Measurements from ENCODE around the gene ULK4.

ULK4 gene

DNA sequence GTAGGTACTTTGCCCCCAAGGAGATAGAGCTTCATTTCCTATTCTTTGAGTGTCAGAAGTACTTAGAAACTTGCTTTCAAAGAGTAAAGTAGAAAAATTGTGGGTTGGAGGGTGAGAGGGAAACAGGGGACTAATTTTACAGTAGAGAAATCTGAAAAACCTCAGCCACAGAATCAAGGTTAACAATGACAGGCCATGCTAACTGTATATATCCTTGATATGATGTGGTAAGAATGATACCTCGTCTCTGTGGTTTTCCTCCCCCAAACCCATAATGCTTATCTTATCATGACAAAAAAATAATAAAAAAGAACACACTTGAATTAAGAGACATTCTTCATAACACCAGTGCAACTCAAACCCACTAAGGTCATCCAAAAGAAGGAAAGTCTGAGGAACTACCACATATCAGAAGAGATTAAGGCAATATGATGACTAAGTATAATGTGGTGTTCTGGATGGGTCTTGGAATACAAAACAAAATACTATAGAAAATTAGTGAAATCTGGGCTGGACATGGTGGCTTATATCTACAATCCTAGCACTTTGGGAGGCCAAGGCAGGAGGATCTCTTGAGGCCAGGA lies 360.4 kb downstream of the ULK4 start:
- H3K9me2 ChIP-seq (replicated peaks; ENCODE audit: low read depth, low read length) = no peaks in the 10 kb centered on the region
- H3K4me2 ChIP-seq (ENCODE audit: low read depth, low read length, poor library complexity, severe bottlenecking) = no peak overlapping the region
- H3K79me2 ChIP-seq (ENCODE audit: insufficient read depth, low read length) = no peaks in the 10 kb centered on the region
- no peak overlapping the region for H3K9ac ChIP-seq (ENCODE audit: low read depth, low read length, poor library complexity, severe bottlenecking)
- H2AFZ ChIP-seq (ENCODE audit: low read length) = no peak overlapping the region
- H3K9me3 ChIP-seq (ENCODE audit: insufficient read depth, low read depth, low read length) = no peaks in the 10 kb centered on the region
- H3F3A ChIP-seq (ENCODE audit: low read depth) = no peaks in the 10 kb centered on the region
- no peaks in the 10 kb centered on the region for H3K27me3 ChIP-seq (ENCODE audit: insufficient read depth, low read length, poor library complexity, severe bottlenecking)
- no peaks in the 10 kb centered on the region for H4K20me1 ChIP-seq (ENCODE audit: insufficient read depth, low read length, poor library complexity, severe bottlenecking)
- no peaks in the 10 kb centered on the region for H3K36me3 ChIP-seq (ENCODE audit: insufficient read depth, low read length)
- H3K4me1 ChIP-seq (ENCODE audit: insufficient read depth, low read length, poor library complexity, severe bottlenecking) = peaks cover 5% of the 10 kb centered on the region
- no peak for TF ChIP-seq EZH2phosphoT487 (IDR thresholded peaks at IDR 0.05; ENCODE audit: borderline replicate concordance)
- TF ChIP-seq, protein P1, sequence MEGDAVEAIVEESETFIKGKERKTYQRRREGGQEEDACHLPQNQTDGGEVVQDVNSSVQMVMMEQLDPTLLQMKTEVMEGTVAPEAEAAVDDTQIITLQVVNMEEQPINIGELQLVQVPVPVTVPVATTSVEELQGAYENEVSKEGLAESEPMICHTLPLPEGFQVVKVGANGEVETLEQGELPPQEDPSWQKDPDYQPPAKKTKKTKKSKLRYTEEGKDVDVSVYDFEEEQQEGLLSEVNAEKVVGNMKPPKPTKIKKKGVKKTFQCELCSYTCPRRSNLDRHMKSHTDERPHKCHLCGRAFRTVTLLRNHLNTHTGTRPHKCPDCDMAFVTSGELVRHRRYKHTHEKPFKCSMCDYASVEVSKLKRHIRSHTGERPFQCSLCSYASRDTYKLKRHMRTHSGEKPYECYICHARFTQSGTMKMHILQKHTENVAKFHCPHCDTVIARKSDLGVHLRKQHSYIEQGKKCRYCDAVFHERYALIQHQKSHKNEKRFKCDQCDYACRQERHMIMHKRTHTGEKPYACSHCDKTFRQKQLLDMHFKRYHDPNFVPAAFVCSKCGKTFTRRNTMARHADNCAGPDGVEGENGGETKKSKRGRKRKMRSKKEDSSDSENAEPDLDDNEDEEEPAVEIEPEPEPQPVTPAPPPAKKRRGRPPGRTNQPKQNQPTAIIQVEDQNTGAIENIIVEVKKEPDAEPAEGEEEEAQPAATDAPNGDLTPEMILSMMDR (conservative IDR thresholded peaks at IDR 0.05; ENCODE audit: low read length) = no peak
- H3K4me3 ChIP-seq (ENCODE audit: low read length, poor library complexity, severe bottlenecking) = no peak overlapping the region

DNA sequence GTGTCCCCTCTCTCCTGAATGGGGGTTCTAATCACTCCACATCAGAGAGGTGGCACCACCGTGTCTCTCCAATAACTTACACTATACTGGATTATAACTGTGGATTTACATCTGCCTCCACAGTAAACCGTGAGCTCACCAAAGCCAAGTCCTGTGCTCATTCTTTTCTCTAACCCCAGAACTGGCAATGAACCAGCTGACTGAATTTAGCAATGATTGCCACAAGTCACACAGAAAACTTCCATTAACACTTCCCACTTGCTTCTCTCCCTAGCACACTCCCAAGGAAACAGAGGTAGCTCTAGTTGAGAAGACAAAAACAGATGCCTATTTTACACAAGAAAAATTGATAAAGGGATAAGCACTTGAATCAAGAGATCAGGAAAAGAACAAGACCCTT lies 361.3 kb downstream of the ULK4 start:
- H3K36me3 ChIP-seq (ENCODE audit: insufficient read depth, low read length) = no peaks in the 10 kb centered on the region
- no peaks in the 10 kb centered on the region for H3K27me3 ChIP-seq (ENCODE audit: insufficient read depth, low read length, poor library complexity, severe bottlenecking)
- no peak overlapping the region for H2AFZ ChIP-seq (ENCODE audit: low read length)
- no peaks in the 10 kb centered on the region for H3K9me3 ChIP-seq (ENCODE audit: insufficient read depth, low read depth, low read length)
- H3K9ac ChIP-seq (ENCODE audit: low read depth, low read length, poor library complexity, severe bottlenecking) = no peak overlapping the region
- H4K20me1 ChIP-seq (ENCODE audit: insufficient read depth, low read length, poor library complexity, severe bottlenecking) = no peaks in the 10 kb centered on the region
- peaks cover 5% of the 10 kb centered on the region for H3K4me1 ChIP-seq (ENCODE audit: insufficient read depth, low read length, poor library complexity, severe bottlenecking)
- no peak overlapping the region for H3K4me3 ChIP-seq (ENCODE audit: low read length, poor library complexity, severe bottlenecking)
- H3K9me2 ChIP-seq (replicated peaks; ENCODE audit: low read depth, low read length) = no peaks in the 10 kb centered on the region
- H3K79me2 ChIP-seq (ENCODE audit: insufficient read depth, low read length) = no peaks in the 10 kb centered on the region
- TF ChIP-seq EZH2phosphoT487 (IDR thresholded peaks at IDR 0.05; ENCODE audit: borderline replicate concordance) = no peak
- H3K4me2 ChIP-seq (ENCODE audit: low read depth, low read length, poor library complexity, severe bottlenecking) = no peak overlapping the region
- H3F3A ChIP-seq (ENCODE audit: low read depth) = no peaks in the 10 kb centered on the region

DNA sequence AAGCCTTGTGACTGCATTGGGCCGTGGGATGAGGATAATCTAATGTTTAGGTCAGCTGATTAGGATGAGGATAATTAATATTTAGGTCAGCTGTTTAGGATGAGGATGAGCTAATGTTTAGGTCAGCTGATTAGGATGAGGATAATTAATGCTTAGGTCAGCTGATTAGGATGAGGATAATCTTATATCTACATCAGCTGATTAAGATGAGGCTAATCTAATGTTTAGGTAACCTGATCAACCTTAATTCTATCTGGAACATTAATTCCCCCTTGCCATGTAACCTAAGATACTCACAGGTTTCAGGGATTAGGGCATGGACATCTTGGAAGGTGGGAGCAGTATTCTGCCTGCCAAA lies 362.8 kb downstream of the ULK4 start:
- Histone ChIP-seq H3K4me2 (ENCODE audit: low read depth, low read length, poor library complexity, severe bottlenecking) (no peak overlapping the region), H3F3A (ENCODE audit: low read depth) (no peaks in the 10 kb centered on the region), H3K4me1 (ENCODE audit: insufficient read depth, low read length, poor library complexity, severe bottlenecking) (peaks cover 13% of the 10 kb centered on the region), H3K27me3 (ENCODE audit: insufficient read depth, low read length, poor library complexity, severe bottlenecking) (no peaks in the 10 kb centered on the region), H3K79me2 (ENCODE audit: insufficient read depth, low read length) (no peaks in the 10 kb centered on the region), H3K36me3 (ENCODE audit: insufficient read depth, low read length) (no peaks in the 10 kb centered on the region), H2AFZ (ENCODE audit: low read length) (no peak overlapping the region), H3K9ac (ENCODE audit: low read depth, low read length, poor library complexity, severe bottlenecking) (no peak overlapping the region), H3K9me2 (replicated peaks; ENCODE audit: low read depth, low read length) (no peaks in the 10 kb centered on the region), H3K4me3 (ENCODE audit: low read length, poor library complexity, severe bottlenecking) (no peak overlapping the region), H4K20me1 (ENCODE audit: insufficient read depth, low read length, poor library complexity, severe bottlenecking) (no peaks in the 10 kb centered on the region), H3K9me3 (ENCODE audit: insufficient read depth, low read depth, low read length) (no peaks in the 10 kb centered on the region)
- TF ChIP-seq, protein P1 (conservative IDR thresholded peaks at IDR 0.05; ENCODE audit: low read length) = no peak
- TF ChIP-seq EZH2phosphoT487 (IDR thresholded peaks at IDR 0.05; ENCODE audit: borderline replicate concordance) = no peak
